Neuron (in vitro differentiated cells): ENCODE measurements around the gene BYSL.

Source experiments
- H2AFZ ChIP-seq: one replicate; pipeline ENCODE4 v1.6.1; 2013; ENCODE audit warnings: low read depth, mild to moderate bottlenecking, inconsistent platforms, low read length, moderate library complexity
- H3K27me3 ChIP-seq: one replicate; pipeline ENCODE4 v1.6.1; 2013; ENCODE audit warnings: low read length; ENCODE audit not compliant: insufficient read depth
- H3K36me3 ChIP-seq: one replicate; pipeline ENCODE4 v1.6.1; 2013; ENCODE audit warnings: low read length; ENCODE audit not compliant: insufficient read depth
- H3K4me1 ChIP-seq: one replicate; pipeline ENCODE4 v1.6.1; 2013; ENCODE audit warnings: low read length; ENCODE audit not compliant: insufficient read depth
- H3K4me3 ChIP-seq: 2 replicates; pipeline ENCODE4 v1.5.1; 2013; ENCODE audit warnings: mild to moderate bottlenecking, low read length, moderate library complexity
- H3K9me3 ChIP-seq: one replicate; pipeline ENCODE4 v1.6.1; 2013; ENCODE audit warnings: low read length

The BYSL gene

GRCh38 chr6:41960028-41960427 lies 38.7 kb downstream of the BYSL start:
- H3K4me1 ChIP-seq = peaks cover 7% of the 10 kb centered on the region
- H3K4me3 ChIP-seq = no peak overlapping the region
- H3K9me3 ChIP-seq = no peaks in the 10 kb centered on the region
- no peaks in the 10 kb centered on the region for H3K27me3 ChIP-seq
- H3K36me3 ChIP-seq = no peaks in the 10 kb centered on the region
- H2AFZ ChIP-seq = no peak overlapping the region

GRCh38 chr6:41963371-41963770 lies 42.1 kb downstream of the BYSL start:
- peaks cover 31% of the 10 kb centered on the region for H3K4me1 ChIP-seq
- no peaks in the 10 kb centered on the region for H3K36me3 ChIP-seq
- H3K27me3 ChIP-seq = no peaks in the 10 kb centered on the region
- no peak overlapping the region for H3K4me3 ChIP-seq
- H2AFZ ChIP-seq = no peak overlapping the region
- H3K9me3 ChIP-seq = no peaks in the 10 kb centered on the region

DNA sequence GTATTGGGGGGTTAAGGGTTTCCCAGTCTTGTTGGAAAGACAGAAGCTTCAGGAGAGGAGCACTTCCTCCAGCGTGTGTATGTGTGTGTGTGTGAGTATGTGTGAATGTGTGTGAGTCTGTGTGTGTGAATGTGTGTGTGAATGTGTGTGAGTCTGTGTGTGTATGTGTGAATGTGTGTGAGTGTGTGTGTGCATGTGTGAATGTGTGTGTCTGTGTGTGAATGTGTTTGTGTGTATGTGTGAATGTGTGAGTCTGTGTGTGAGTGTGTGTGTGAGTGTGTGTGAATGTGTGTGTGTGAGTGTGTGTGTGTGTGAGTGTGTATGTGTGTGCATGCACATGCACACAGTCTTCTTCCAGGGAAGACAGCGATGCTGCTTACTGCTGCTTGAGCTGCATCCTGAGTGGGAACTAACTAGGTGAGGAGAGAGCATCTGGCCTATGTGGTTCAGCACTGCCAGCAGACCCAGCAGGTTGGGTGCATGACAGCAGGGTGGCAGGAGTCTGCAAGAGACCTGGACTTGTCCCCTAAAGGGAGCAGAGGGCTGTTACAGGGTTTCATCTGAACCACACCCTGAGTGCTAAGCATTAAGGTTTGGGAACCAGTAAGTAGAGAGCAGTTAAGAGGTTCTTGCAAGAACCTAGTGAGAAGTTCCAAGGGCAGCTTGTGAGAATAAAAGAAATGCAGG lies 43.0 kb downstream of the BYSL start:
- Histone ChIP-seq H3K9me3 (no peaks in the 10 kb centered on the region), H3K36me3 (no peaks in the 10 kb centered on the region), H3K4me3 (no peak overlapping the region), H3K4me1 (peaks cover 31% of the 10 kb centered on the region), H2AFZ (no peak overlapping the region), H3K27me3 (no peaks in the 10 kb centered on the region)

GRCh38 chr6:41965429-41966213 lies 44.3 kb downstream of the BYSL start:
- Histone ChIP-seq H3K36me3 (no peaks in the 10 kb centered on the region), H3K27me3 (no peaks in the 10 kb centered on the region), H3K9me3 (no peaks in the 10 kb centered on the region), H3K4me1 (peaks cover 31% of the 10 kb centered on the region), H3K4me3 (no peak overlapping the region), H2AFZ (no peak overlapping the region)

DNA sequence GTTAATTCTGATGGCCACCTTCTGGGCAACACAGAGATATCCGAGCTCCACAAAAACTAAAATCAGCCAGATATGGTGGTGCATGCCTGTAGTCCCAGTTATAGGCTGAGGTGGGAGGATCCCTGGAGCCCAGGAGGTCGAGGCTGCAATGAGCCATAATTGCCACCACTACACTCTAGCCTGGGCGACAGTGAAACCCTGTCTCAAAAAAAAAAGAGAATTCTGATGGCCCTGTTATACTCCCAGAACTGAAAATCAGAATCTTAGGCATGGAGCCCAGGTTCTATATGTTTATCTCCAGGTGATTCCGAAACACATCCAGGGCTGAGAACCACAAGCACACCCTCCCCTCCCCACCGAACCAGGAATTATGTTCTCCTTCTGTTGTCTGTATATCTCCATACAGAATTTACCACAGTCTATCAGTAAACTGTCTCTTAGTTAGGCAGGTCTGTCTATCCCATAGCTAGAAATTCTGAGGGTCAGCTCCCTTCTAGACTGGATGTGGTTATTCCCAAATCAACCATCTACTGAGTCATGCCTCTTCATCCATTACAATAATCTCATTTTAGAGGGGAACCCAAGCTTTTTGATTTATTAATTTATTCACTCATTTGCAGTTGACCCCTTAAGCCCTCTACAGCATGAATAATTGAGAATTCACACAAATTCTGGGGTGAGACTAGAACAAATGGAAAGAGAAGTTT lies 45.1 kb downstream of the BYSL start:
- peaks cover 31% of the 10 kb centered on the region for H3K4me1 ChIP-seq
- H3K4me3 ChIP-seq = no peak overlapping the region
- no peaks in the 10 kb centered on the region for H3K27me3 ChIP-seq

DNA sequence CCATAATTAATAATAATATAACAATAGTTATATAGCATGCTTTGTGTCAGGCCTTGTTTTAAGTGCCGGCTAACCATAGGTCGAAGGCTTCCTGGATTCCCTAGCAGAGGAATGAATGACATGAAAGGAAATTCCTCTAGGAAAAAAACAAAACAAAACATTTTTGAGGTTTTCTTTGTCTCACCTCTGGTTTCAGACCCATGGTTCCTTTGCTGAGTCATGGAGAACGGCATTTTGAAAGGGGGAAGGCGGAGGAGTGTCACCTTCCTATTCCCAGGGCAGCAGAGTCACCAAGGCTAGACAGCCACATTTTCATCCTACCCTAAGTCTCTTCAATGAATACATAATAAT lies 45.6 kb downstream of the BYSL start:
- Histone ChIP-seq H3K4me1 (peaks cover 31% of the 10 kb centered on the region), H3K36me3 (no peaks in the 10 kb centered on the region), H2AFZ (no peak overlapping the region), H3K4me3 (no peak overlapping the region), H3K27me3 (no peaks in the 10 kb centered on the region), H3K9me3 (no peaks in the 10 kb centered on the region)

More for the DNA sequence above, 45.1 kb downstream of the BYSL start:
- no peaks in the 10 kb centered on the region for H3K9me3 ChIP-seq
- no peaks in the 10 kb centered on the region for H3K36me3 ChIP-seq
- H2AFZ ChIP-seq = no peak overlapping the region

GRCh38 chr6:41967312-41968287 lies 46.3 kb downstream of the BYSL start:
- no peaks in the 10 kb centered on the region for H3K27me3 ChIP-seq
- H2AFZ ChIP-seq = no peak overlapping the region
- no peaks in the 10 kb centered on the region for H3K9me3 ChIP-seq
- no peaks in the 10 kb centered on the region for H3K36me3 ChIP-seq
- H3K4me3 ChIP-seq = no peak overlapping the region
- H3K4me1 ChIP-seq = peaks cover 31% of the 10 kb centered on the region

- H3K27me3 ChIP-seq = no peaks in the 10 kb centered on the region
- no peak overlapping the region for H3K4me3 ChIP-seq
- H3K4me1 ChIP-seq = peaks cover 21% of the 10 kb centered on the region
- no peaks in the 10 kb centered on the region for H3K9me3 ChIP-seq
- H3K36me3 ChIP-seq = no peaks in the 10 kb centered on the region
- H2AFZ ChIP-seq = no peak overlapping the region
Observed at GRCh38 chr6:41970436-41970846, 49.1 kb downstream of the BYSL start.

GRCh38 chr6:41972826-41973225 lies 51.5 kb downstream of the BYSL start:
- Histone ChIP-seq H3K4me1 (no peaks in the 10 kb centered on the region), H2AFZ (no peak overlapping the region), H3K27me3 (no peaks in the 10 kb centered on the region), H3K4me3 (no peak overlapping the region), H3K9me3 (no peaks in the 10 kb centered on the region), H3K36me3 (no peaks in the 10 kb centered on the region)

- Histone ChIP-seq H2AFZ (no peak overlapping the region), H3K4me3 (no peak overlapping the region), H3K27me3 (no peaks in the 10 kb centered on the region), H3K9me3 (no peaks in the 10 kb centered on the region), H3K36me3 (no peaks in the 10 kb centered on the region), H3K4me1 (no peaks in the 10 kb centered on the region)
Observed at GRCh38 chr6:41974281-41974825, 53.1 kb downstream of the BYSL start.

DNA sequence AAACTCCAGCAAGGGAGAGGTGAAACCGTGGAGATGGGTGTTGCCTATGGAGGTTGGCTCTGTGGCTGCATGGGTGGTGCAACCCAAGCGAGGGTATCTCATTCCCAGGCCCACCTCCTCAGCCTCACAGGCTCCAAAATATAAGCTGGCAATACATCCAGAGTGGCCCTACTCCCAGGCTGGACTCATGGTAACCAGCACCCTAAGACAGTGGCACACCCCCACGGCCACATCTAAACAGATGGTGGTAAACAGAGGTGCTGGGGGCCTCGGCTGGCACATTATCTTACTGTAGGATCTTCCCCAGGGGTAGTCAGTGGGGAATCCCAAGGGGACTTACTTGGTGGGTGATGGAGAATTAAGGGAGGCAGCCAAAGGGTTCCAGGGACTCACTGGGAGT lies 54.0 kb downstream of the BYSL start:
- Histone ChIP-seq H3K36me3 (no peaks in the 10 kb centered on the region), H2AFZ (no peak overlapping the region), H3K4me1 (no peaks in the 10 kb centered on the region), H3K9me3 (no peaks in the 10 kb centered on the region), H3K4me3 (no peak overlapping the region), H3K27me3 (no peaks in the 10 kb centered on the region)

- no peaks in the 10 kb centered on the region for H3K4me1 ChIP-seq
- H3K4me3 ChIP-seq = no peak overlapping the region
- no peaks in the 10 kb centered on the region for H3K27me3 ChIP-seq
- no peaks in the 10 kb centered on the region for H3K36me3 ChIP-seq
- no peaks in the 10 kb centered on the region for H3K9me3 ChIP-seq
- H2AFZ ChIP-seq = no peak overlapping the region
Observed at GRCh38 chr6:41976794-41977484, 55.6 kb downstream of the BYSL start.
